WTC11 (cell line): ENCODE measurements around the gene MSI2. TPM values are rescaled to one million over a fixed set of nuclear protein-coding genes. Genes with fewer than 3 reads are reported as not detected.

Source experiments
- ATAC-seq: fragments of 200-7000 bp; cut with Tn5 transposase; 2 replicates; pipeline ENCODE4 v1.10.0; 2021; ENCODE audit warnings: mild to moderate bottlenecking, moderate library complexity
- CTCF ChIA-PET: fragments of 300-600 bp; sonication (Branson Sonifier 250); formaldehyde crosslinking; loops from one replicate; lab custom pipeline; 2021; ENCODE audit warnings: antibody characterized with exemption; lab: Charles Lee
- POLR2A ChIA-PET: fragments of 350-600 bp; sonication (Branson Sonifier 250); formaldehyde crosslinking; loops from one replicate; lab custom pipeline; 2021; ENCODE audit warnings: antibody characterized with exemption; lab: Charles Lee
- DNase-seq: peaks from one replicate; pipeline ENCODE4 v3.0.0; 2021; ENCODE audit warnings: low spot score
- H3K27ac Mint-ChIP-seq: 2 replicates; pipeline ENCODE4 v1.8.0; 2021; ENCODE audit warnings: mixed read lengths
- H3K27me3 Mint-ChIP-seq: 2 replicates; pipeline ENCODE4 v1.8.0; 2021; ENCODE audit warnings: low read depth, mild to moderate bottlenecking, moderate library complexity, mixed read lengths
- H3K36me3 Mint-ChIP-seq: 2 replicates; pipeline ENCODE4 v1.8.0; 2021; ENCODE audit warnings: mixed read lengths
- H3K4me1 Mint-ChIP-seq: 2 replicates; pipeline ENCODE4 v1.8.0; 2022; ENCODE audit warnings: mixed read lengths
- H3K4me3 Mint-ChIP-seq: 2 replicates; pipeline ENCODE4 v1.8.0; 2021; ENCODE audit warnings: mild to moderate bottlenecking, moderate library complexity, mixed read lengths
- H3K9me3 Mint-ChIP-seq: 2 replicates; pipeline ENCODE4 v1.8.0; 2021; ENCODE audit warnings: mixed read lengths
- AFF4 ChIP-seq: sonication (generic); formaldehyde crosslinking; IDR thresholded peaks from 2 replicates; pipeline ENCODE4 v1.8.1; 2023; ENCODE audit warnings: mild to moderate bottlenecking, missing genetic modification reagents, borderline replicate concordance
- AR ChIP-seq: fragments of 250-450 bp; sonication (Bioruptor Pico); IDR thresholded peaks from 2 replicates; pipeline ENCODE4 v1.9.0; 2021; ENCODE audit warnings: mild to moderate bottlenecking
- ATF6 ChIP-seq: sonication (generic); formaldehyde crosslinking; IDR thresholded peaks from 2 replicates; pipeline ENCODE4 v1.8.1; 2023; ENCODE audit warnings: mild to moderate bottlenecking, missing genetic modification reagents
- CDX4 ChIP-seq: fragments of 250-450 bp; sonication (Bioruptor Pico); IDR thresholded peaks from 2 replicates; pipeline ENCODE4 v1.9.0; 2021; ENCODE audit warnings: moderate library complexity, mild to moderate bottlenecking, inconsistent platforms, borderline replicate concordance
- CTCF ChIP-seq: fragments of 200-600 bp; IDR thresholded peaks from 2 replicates; pipeline ENCODE4 v1.8.0; 2022; ENCODE audit warnings: antibody characterized with exemption
- ESRRA ChIP-seq: sonication (generic); formaldehyde crosslinking; IDR thresholded peaks from 2 replicates; pipeline ENCODE4 v1.8.1; 2022; ENCODE audit warnings: mild to moderate bottlenecking, missing genetic modification reagents, borderline replicate concordance
- FOXP4 ChIP-seq: sonication (generic); formaldehyde crosslinking; IDR thresholded peaks from 2 replicates; pipeline ENCODE4 v1.8.0; 2022; ENCODE audit warnings: mild to moderate bottlenecking, missing genetic modification reagents
- NR1H2 ChIP-seq: sonication (generic); formaldehyde crosslinking; IDR thresholded peaks from 2 replicates; pipeline ENCODE4 v1.9.0; 2021; ENCODE audit warnings: mild to moderate bottlenecking, moderate library complexity, missing genetic modification reagents
- SMAD4 ChIP-seq: sonication (generic); formaldehyde crosslinking; IDR thresholded peaks from 2 replicates; pipeline ENCODE4 v1.8.0; 2022; ENCODE audit warnings: mild to moderate bottlenecking, missing genetic modification reagents
- SP1 ChIP-seq: sonication (generic); formaldehyde crosslinking; conservative IDR thresholded peaks from 2 replicates; pipeline ENCODE4 v1.8.1; 2022; ENCODE audit warnings: missing genetic modification reagents
- STAT6 ChIP-seq: sonication (generic); formaldehyde crosslinking; conservative IDR thresholded peaks from 2 replicates; pipeline ENCODE4 v1.8.1; 2023; ENCODE audit warnings: mild to moderate bottlenecking, low read depth, missing genetic modification reagents, moderate library complexity
- TP53 ChIP-seq: sonication (generic); formaldehyde crosslinking; IDR thresholded peaks from 2 replicates; pipeline ENCODE4 v1.8.1; 2023; ENCODE audit warnings: mild to moderate bottlenecking, missing genetic modification reagents
- ZMAT4 ChIP-seq: fragments of 250-450 bp; sonication (Bioruptor Pico); IDR thresholded peaks from 2 replicates; pipeline ENCODE4 v1.9.0; 2021; ENCODE audit warnings: mild to moderate bottlenecking
- ZNF317 ChIP-seq: sonication (generic); formaldehyde crosslinking; IDR thresholded peaks from 2 replicates; pipeline ENCODE4 v1.8.1; 2023; ENCODE audit warnings: low read depth, mild to moderate bottlenecking, moderate library complexity, missing genetic modification reagents, borderline replicate concordance
- ZNF512 ChIP-seq: sonication (generic); formaldehyde crosslinking; IDR thresholded peaks from 2 replicates; pipeline ENCODE4 v1.8.1; 2022; ENCODE audit warnings: missing genetic modification reagents, borderline replicate concordance
- total RNA-seq: library from RNA; stranded (reverse); gene quantifications from 3 replicates; pipeline ENCODE4 v1.2.3, GENCODE V29; 2021

MSI2 gene
- total RNA-seq, 1 experiment from 2014 or later: 82.1 TPM

- H3K36me3 Mint-ChIP-seq: peaks cover 2% of the 10 kb centered on the region; the same call in 1 of the 2 replicates
- peaks cover 14% of the 10 kb centered on the region for H3K4me1 Mint-ChIP-seq
- H3K27ac Mint-ChIP-seq: no peak overlapping the region
- ATAC-seq (peak; percentile 99), DNase-seq (peak; percentile 92)
- CTCF ChIA-PET: interaction anchor here (0.5 to 3.3 kb wide), 110 partner anchors 8 to 566 kb away, joined by 3 to 107 read pairs (median 5); partner anchors contain the start of genes DYNLL2 and MRPS23
- no peaks in the 10 kb centered on the region for H3K27me3 Mint-ChIP-seq
- no peak overlapping the region for H3K4me3 Mint-ChIP-seq
- POLR2A ChIA-PET: interaction anchor here (0.6 to 1.0 kb wide), 2 partner anchors 20 to 78 kb away, joined by 3 read pairs; no protein-coding TSS in a partner anchor
- no peaks in the 10 kb centered on the region for H3K9me3 Mint-ChIP-seq
- TF ChIP-seq FOXP4 (CRISPR knock-in tag) (no peak), CDX4 (CRISPR knock-in tag) (no peak), SMAD4 (CRISPR knock-in tag) (no peak), AR (no peak), NR1H2 (no peak), ZNF512 (CRISPR knock-in tag) (no peak), AFF4 (CRISPR knock-in tag) (no peak), SP1 (CRISPR knock-in tag) (peak; percentile 64), TP53 (no peak), ATF6 (CRISPR knock-in tag) (no peak), ZMAT4 (CRISPR knock-in tag) (no peak), CTCF (peak; percentile 91), STAT6 (CRISPR knock-in tag) (no peak), ESRRA (CRISPR knock-in tag) (peak; percentile 94), ZNF317 (CRISPR knock-in tag) (no peak)
Observed at GRCh38 chr17:57671667-57672632, 415.6 kb downstream of the MSI2 start.
